GM18907 (cell line): ENCODE data around the gene PARD3B.

ENCODE experiments used
- ATAC-seq: cut with Tn5 transposase; IDR thresholded peaks from one replicate; pipeline ENCODE4 v1.9.1; 2021; ENCODE audit warnings: mild to moderate bottlenecking, moderate library complexity; ENCODE audit not compliant: unreplicated experiment

Gene PARD3B

DNA sequence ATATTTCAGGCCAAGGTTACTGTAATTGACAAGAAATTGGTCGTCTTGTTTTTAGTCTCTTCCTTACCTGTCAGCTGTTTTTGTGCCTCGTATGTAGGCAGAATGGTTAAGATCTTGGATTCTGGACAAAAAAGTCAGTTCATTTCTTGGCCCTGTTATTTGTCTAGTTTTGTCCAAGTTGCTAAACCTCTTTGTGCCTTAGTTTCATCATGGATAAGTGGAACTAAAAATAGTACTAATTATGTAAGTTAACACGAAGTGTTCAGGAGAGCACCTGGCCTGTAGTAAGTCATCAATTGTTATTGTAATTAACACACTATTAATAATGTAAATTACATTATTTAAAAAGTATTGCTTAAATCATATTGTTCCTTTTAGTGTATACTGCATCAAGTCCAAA is 148.0 kb downstream of the PARD3B start:
- ATAC-seq = no peak

- no peak for ATAC-seq
These were observed 150.2 kb downstream of the PARD3B start for GRCh38 chr2:204695506-204695905.

DNA sequence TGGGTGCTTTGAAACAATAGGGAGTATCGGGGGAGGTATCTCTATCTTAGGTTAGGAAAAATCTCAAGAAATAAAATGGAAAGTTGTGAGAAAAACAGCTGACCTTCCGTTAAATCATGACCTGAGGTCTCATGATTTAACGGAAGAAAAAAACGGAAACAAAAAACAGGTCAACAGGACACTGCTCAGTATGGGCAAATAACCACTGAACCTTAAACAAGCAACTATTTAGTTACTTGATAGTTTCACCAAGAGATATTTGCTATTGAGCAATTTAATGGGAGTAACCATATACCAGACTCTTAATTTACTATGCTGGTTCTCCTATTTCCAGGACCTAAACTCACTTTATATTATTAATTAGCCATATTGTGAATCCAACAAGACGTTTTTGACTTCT is 150.8 kb downstream of the PARD3B start:
- ATAC-seq = no peak

GRCh38 chr2:204705243-204705932 is 160.1 kb downstream of the PARD3B start:
- ATAC-seq = no peak

- no peak for ATAC-seq
These were observed 161.7 kb downstream of the PARD3B start for GRCh38 chr2:204706939-204707338.

DNA sequence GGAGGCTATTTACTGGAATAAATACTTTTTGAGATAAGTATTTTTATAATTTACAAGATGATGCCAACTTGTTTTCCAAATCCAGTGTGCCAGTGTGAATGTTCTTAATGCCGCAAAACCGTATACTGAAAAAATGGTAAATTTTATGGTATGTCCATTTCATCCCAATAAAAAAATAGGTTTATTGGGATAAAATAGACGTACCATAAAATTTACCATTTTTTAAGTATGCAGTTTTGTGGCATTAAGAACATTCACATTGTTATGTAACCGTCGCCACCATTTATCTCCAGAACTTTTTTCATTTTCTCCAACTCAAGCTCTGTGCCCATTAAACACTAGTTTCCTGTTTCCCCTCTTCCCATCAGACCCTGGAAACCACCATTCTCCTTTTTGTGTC is 167.9 kb downstream of the PARD3B start:
- no peak for ATAC-seq

DNA sequence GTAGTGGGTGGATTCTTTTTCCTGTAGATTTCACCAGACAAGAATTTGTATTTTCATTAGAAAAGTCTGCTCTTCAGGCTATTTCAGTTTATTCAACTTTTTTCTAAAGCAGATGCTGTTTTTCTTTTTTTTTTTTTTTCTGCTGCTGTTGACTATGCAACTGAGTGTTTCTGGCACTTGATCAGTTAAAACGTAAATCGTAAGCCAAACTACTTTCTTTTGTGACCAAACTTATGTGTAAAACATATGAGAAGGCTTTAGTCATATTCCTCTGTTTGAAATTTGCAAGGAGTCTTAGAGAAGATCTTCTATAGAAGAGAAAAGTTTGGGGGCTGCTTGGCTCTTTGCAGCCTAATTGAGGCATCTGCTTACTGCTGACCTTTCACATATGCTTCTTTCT is 170.1 kb downstream of the PARD3B start:
- no peak for ATAC-seq

GRCh38 chr2:204717591-204717990 is 172.3 kb downstream of the PARD3B start:
- no peak for ATAC-seq

DNA sequence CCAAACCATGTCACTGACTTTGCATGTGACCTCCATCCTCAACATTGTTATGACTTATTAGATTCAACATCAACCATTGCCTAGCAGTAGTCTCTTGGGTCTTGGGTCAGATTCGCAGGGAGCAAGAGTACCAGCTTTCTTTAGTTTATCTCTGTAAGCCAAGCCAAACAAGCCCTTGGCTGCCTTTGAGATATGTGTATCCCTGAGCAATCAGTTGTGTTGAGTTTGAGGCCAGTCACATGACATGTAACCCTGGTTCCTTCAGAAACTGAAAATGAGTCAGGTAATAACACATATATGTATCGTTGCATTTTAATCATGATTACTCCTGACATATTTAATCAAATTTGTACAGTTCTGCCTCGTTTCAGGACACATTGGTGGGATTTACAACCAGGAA is 173.3 kb downstream of the PARD3B start:
- no peak for ATAC-seq

DNA sequence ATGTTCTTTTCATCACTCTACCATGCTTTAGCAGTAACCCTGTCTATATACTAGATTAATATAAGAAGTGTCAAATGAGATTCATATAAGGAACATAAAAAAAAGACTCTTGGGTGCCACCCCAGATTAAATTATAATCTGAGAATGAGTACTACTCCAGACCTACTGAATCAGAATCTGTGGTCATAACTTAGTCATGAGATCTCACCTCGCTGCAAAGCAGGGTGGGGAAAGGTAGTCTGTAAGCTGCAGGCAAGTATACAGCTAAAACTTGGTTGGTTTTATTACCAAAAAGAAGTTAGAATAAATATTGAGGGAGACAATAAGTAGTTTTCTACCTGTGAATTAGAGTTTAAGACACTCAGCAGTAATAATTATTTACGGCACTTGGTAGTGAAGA is 175.6 kb downstream of the PARD3B start:
- no peak for ATAC-seq

DNA sequence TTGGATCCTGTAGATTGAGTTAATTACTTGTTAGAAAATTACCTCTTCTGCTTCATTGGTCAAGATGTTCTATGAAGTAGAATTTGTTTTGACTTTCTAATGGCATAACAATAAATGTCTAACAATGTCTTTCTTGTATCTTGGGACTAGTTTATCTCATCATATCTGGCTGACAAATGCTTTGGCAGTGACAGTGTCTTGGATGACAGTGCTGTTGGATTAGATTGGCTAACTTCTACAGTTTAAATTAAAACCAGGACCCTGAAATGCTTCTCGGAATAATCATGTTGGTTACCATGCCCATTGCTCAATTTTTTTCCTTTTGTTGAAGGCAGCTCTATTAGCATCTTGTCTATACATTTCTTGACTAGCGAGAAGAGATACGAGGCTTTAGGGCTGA is 176.9 kb downstream of the PARD3B start:
- ATAC-seq = no peak

DNA sequence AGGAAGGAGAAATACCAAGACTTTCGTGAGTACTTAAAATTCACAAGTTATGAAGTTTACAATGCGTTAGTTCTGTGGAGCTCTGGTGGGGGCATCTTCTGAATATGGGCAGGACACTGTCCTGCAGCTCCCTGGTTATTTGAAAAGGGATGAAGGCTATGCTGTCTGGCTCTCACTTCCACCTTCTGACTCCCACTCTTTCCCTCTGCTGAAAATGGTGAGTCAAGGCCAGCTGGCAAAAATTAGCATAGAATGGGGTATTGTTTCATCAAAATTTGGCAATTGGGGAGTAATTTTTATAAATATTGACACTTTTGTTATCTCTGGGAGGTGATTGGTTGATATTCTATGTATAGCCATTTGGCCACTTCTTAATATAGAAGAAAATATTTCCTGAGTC is 177.4 kb downstream of the PARD3B start:
- ATAC-seq = no peak

DNA sequence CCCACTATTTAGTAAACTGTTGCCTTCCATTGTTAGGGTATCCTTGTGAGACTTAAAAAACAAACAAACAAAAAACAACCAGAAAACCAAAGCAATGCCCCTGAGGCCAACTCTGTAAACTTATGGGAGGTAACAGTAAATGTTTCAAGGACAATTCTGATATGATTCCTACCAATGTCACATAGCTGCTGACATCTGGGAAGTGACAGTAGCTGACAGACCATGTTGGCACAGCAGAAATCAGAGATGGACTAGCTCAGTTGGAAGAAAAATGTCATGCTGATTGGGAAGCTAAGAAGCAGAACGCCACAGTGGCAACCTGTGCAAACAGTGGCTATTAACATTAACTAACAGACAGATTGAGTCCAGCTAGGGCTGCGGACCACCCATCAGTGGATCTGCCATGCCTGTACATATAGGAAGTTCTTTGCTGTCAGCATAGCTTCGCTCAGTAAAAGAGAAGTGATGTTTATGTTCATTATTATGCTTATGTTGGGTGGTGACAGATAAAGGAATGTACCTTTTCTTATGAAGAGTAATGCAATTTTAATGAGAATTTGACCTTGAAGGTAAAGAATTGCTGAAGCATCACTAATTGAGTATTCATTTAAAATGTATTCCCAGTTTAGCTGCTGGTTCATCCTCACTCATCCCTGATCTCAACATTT is 180.6 kb downstream of the PARD3B start:
- no peak for ATAC-seq

DNA sequence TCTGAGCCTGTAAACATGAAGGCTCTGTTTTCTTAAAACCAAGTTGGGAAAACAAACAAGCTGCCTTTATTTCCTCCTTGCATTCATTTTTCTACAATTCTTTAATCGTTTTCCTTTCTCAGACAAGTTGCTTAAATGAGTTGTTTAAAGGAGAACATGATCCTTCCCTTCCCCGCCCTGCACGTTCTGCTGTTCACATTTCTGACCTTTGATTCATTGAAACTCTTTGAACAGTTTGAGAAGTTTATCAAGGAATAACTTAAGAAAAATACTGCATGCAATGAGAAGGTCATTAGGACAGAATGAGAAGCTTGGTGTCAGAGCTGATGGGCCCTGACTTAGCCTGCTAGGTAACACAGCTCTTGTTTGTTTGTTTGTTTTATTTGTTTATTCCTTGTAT is 181.6 kb downstream of the PARD3B start:
- ATAC-seq = no peak

DNA sequence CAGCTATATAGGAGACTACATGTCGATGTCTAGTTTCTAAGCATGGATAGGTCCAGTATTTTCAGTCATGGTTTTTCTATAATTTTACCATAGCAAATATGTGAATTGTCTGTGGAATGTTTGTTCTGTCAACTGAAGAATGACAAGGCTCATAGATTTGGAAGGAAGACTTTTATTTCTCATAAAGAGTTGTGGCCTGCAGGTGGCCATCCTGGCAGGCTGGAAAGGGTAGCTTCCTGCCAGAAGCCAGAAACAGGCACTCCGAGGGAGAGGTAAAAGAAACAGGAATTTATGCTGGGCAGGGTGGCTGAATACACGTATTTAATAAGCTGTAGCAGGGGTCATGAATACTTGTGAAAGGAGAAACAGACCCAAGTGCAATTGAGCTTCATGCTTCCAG is 182.1 kb downstream of the PARD3B start:
- ATAC-seq = no peak

GRCh38 chr2:204730603-204731002 is 185.3 kb downstream of the PARD3B start:
- ATAC-seq = no peak

GRCh38 chr2:204732019-204732418 is 186.7 kb downstream of the PARD3B start:
- no peak for ATAC-seq

- no peak for ATAC-seq
These were observed 192.0 kb downstream of the PARD3B start for GRCh38 chr2:204737296-204737695.

DNA sequence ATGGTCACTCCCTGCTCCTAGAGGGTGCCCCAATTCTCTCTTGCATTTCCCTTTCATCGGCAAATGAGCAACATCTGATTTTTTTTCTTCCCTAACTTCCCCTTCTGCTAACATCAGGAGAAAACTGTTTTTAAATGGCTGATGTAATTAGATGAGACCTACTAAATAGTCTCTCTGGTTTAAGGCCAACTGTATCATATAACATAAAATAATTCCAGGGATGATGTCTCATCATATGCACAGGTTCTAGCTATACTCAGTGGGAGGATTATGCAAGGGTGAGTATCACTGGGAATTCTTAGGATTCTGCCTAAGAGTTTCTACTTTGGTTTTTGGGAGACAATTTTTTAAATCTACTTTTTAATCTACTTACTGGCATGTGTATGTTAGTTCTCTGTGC is 193.4 kb downstream of the PARD3B start:
- no peak for ATAC-seq

DNA sequence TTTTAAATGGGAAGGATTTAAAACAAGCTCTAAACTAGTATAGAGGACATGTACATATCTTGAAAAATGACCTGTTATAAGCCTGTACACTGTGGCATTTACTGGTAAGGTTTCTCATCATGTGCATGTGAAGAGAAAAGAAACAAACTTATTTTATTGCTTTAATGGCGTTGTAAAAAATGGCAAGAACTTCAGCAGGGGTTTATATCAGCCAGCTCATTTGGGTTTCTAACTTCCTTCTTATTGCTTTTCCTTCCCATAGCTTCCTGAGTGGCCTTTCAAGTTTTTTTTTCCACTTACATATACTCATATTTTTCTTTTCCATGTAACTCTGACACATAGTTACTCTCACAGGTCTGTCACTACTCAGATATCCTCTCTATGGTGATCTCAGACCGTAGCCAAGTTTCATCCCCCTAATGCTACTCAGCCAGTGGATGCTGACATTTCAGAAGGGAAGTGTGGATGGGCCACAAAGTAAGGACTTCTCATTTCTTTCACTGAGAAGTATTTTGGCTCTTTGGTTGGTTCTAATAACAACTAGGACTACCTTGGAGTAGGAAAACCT is 198.2 kb downstream of the PARD3B start:
- no peak for ATAC-seq

DNA sequence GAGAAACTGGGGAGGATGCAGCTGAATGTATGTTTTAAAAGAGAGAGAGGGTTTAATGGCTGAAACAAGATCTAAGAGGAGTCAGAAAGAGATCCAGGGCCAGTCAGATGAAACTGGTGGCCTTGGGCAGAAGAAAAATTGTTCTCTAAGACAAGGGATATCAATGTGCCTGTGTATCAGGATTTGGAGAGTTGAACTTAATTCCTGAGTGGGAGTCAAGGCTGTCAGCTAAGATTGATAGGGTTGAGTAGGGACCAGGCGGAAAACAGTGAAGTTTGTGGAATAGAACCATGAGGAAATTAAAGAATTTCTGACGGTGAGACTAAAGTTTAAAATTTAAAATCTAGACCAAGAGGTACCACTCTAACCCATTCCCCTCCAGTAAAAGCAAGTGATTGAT is 199.2 kb downstream of the PARD3B start:
- ATAC-seq = no peak

DNA sequence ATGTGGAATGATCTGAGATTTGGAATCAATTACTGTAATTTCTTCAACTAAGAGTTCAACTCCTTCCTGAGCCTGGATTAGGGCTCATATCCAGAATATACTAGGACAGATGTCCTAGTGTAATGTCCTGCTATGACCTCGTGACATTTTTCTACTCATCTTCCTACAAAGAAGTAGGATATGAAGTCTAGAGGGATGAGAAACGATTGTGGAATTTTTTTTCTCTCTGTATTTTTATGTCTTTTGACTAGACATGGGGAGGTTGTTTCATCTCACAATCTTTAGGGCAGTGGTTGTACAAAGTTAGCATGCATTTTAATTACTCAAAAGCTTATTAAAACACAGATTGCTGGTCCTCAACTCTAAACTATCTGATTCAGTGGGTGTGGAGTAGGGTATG is 203.0 kb downstream of the PARD3B start:
- no peak for ATAC-seq

GRCh38 chr2:204749319-204749718 is 204.0 kb downstream of the PARD3B start:
- no peak for ATAC-seq
